DND-41 (cell line): ENCODE results near the gene APOBEC3C.
"Not testable (repeated sequence)": the region's sequence is repeated elsewhere in the genome, so short reads cannot be mapped to it uniquely, and the experiment has no call there.

Experiments
- EZH2 ChIP-seq: IDR thresholded peaks from 3 replicates; pipeline ENCODE4 v1.6.1; 2012; ENCODE audit warnings: borderline replicate concordance, low read depth, mild to moderate bottlenecking, moderate library complexity, low read length, inconsistent platforms; ENCODE audit not compliant: severe bottlenecking
- TF ChIP-seq, protein P1 (sequence below): IDR thresholded peaks from 2 replicates; pipeline ENCODE4 v1.5.1; 2012; ENCODE audit warnings: borderline replicate concordance, low read length, moderate library complexity, mild to moderate bottlenecking; ENCODE audit not compliant: poor library complexity, severe bottlenecking; ENCODE audit errors: extremely low read depth

DNA sequence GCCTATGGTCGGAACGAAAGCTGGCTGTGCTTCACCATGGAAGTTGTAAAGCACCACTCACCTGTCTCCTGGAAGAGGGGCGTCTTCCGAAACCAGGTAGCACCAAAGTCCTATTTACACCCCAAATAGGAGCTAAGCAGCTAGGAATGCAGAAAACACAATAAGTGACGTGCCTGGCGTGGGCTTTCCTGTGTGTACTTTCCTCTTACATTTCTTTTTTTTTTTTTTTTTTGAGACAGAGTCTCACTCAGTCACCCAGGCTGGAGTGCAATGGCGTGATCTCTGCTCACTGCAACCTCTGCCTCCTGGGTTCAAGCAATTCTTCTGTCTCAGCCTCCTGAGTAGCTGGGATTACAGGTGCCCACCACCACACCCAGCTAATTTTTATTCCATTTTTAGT lies 35.4 kb downstream of the APOBEC3C start:
- TF ChIP-seq, protein P1, sequence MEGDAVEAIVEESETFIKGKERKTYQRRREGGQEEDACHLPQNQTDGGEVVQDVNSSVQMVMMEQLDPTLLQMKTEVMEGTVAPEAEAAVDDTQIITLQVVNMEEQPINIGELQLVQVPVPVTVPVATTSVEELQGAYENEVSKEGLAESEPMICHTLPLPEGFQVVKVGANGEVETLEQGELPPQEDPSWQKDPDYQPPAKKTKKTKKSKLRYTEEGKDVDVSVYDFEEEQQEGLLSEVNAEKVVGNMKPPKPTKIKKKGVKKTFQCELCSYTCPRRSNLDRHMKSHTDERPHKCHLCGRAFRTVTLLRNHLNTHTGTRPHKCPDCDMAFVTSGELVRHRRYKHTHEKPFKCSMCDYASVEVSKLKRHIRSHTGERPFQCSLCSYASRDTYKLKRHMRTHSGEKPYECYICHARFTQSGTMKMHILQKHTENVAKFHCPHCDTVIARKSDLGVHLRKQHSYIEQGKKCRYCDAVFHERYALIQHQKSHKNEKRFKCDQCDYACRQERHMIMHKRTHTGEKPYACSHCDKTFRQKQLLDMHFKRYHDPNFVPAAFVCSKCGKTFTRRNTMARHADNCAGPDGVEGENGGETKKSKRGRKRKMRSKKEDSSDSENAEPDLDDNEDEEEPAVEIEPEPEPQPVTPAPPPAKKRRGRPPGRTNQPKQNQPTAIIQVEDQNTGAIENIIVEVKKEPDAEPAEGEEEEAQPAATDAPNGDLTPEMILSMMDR, result not testable (repeated sequence)
- not testable (repeated sequence) for TF ChIP-seq EZH2
